ENCODE results near the gene CDH12. TPM values are rescaled to one million over a fixed set of nuclear protein-coding genes. Genes with fewer than 3 reads are reported as not detected.
"Not testable (repeated sequence)": the region's sequence is repeated elsewhere in the genome, so short reads cannot be mapped to it uniquely, and the experiment has no call there.

CDH12 gene
- total and polyA plus RNA-seq, 7 donors: not detected

DNA sequence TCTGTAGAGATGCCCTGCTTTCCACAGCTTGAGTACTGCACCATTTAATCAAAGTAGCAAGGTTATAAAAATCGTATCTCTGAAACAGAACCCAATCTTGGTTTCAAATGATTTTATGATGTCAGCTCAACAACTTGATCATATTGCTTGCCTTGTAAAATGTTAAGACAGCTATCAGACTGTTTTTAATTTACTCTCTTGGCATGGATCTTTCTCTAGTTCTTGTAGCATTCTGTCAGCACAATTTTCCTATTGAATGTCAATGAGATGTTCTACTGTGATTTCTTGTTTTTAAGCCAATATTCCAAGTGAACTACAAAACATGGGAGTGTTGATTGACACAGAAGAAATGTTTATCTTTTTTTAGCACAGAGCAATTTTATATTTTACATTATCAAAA lies 313.4 kb downstream of the CDH12 start:
- no peaks in the 10 kb centered on the region for H3K4me1 ChIP-seq
- H3K27ac ChIP-seq: no peak overlapping the region
- H3K36me3 ChIP-seq (ENCODE audit: insufficient read depth in 1 of 2, low read depth in 1 of 2): no peaks in the 10 kb centered on the region
- H3K9me3 ChIP-seq: no peaks in the 10 kb centered on the region
- intact Hi-C loops (cut with DNase I): no loop called here
- H3K27me3 ChIP-seq (ENCODE audit: insufficient read depth in 3 of 3, low read length in 2 of 3): no peaks in the 10 kb centered on the region
- no peak overlapping the region for H3K4me3 ChIP-seq
- TF ChIP-seq, protein P1, sequence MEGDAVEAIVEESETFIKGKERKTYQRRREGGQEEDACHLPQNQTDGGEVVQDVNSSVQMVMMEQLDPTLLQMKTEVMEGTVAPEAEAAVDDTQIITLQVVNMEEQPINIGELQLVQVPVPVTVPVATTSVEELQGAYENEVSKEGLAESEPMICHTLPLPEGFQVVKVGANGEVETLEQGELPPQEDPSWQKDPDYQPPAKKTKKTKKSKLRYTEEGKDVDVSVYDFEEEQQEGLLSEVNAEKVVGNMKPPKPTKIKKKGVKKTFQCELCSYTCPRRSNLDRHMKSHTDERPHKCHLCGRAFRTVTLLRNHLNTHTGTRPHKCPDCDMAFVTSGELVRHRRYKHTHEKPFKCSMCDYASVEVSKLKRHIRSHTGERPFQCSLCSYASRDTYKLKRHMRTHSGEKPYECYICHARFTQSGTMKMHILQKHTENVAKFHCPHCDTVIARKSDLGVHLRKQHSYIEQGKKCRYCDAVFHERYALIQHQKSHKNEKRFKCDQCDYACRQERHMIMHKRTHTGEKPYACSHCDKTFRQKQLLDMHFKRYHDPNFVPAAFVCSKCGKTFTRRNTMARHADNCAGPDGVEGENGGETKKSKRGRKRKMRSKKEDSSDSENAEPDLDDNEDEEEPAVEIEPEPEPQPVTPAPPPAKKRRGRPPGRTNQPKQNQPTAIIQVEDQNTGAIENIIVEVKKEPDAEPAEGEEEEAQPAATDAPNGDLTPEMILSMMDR (IDR thresholded peaks at IDR 0.05): no peak
- DNase-seq (no peak), ATAC-seq (no peak)
- WGBS, 3 donors: 41 to 66% (median 62%) methylated on average over 1 of the region's 1 CpG

DNA sequence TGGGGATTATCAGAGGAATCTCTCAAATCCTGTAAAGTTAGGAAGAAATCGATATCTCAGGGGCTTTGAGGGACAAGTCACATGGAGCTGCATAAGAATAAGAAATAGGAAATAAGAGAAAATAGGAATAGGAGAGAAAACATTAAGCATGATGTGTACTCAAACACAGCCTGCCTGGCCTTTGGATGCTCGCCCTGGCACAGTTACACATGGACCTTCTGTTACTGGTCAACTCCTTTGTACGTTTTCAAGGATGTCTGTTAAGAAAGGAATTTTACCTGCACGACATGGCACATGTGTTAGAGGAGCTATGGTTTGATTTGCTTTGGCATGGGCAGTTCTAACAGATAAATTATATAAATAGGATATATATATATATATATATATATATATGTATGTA lies 321.2 kb downstream of the CDH12 start:
- Histone ChIP-seq H3K4me3 (no peak overlapping the region), H3K27ac (no peak overlapping the region), H3K9me3 (no peaks in the 10 kb centered on the region), H3K36me3 (ENCODE audit: insufficient read depth in 1 of 2, low read depth in 1 of 2) (no peaks in the 10 kb centered on the region), H3K4me1 (no peaks in the 10 kb centered on the region), H3K27me3 (ENCODE audit: insufficient read depth in 3 of 3, low read length in 2 of 3) (no peaks in the 10 kb centered on the region)
- no peak for DNase-seq
- 66 to 72% (median 71%) methylated on average over 4 of the region's 4 CpGs for WGBS, 3 donors
- no peak for ATAC-seq
- TF ChIP-seq, protein P1 (IDR thresholded peaks at IDR 0.05): no peak
- intact Hi-C loops (cut with DNase I): no loop called here

GRCh38 chr5:22521521-22521920 lies 331.6 kb downstream of the CDH12 start:
- H3K9me3 ChIP-seq: no peaks in the 10 kb centered on the region
- intact Hi-C loops (cut with DNase I): no loop called here
- ATAC-seq (no peak), DNase-seq (no peak)
- no peak overlapping the region for H3K27ac ChIP-seq
- no peak overlapping the region for H3K4me3 ChIP-seq
- no peaks in the 10 kb centered on the region for H3K27me3 ChIP-seq (ENCODE audit: insufficient read depth in 3 of 3, low read length in 2 of 3)
- H3K4me1 ChIP-seq: no peaks in the 10 kb centered on the region
- no peaks in the 10 kb centered on the region for H3K36me3 ChIP-seq (ENCODE audit: insufficient read depth in 1 of 2, low read depth in 1 of 2)
- TF ChIP-seq, protein P1 (IDR thresholded peaks at IDR 0.05): no peak
- 62 to 65% (median 64%) methylated on average over 3 of the region's 3 CpGs for WGBS, 3 donors

DNA sequence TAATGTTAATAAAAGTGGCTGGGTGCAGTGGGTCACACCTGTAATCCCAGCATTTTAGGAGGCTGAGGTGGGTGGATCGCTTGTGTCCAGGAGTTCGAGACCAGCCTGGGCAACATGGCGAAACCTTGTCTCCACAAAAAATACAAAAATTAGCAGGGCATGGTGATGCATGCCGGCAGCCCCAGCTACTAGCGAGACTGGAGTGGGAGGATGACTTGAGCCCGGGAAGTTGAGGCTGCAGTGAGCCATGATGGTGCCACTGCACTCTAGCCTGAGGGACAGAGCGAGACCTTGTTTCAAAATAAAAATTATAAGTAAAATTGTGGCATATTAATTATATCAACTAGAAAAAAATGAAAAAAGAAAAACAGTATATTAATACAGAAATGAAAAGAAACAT lies 336.6 kb downstream of the CDH12 start:
- DNase-seq; H3K27me3 ChIP-seq (ENCODE audit: insufficient read depth in 3 of 3, low read length in 2 of 3); H3K36me3 ChIP-seq (ENCODE audit: insufficient read depth in 1 of 2, low read depth in 1 of 2); ATAC-seq; H3K27ac ChIP-seq; H3K4me1 ChIP-seq; intact Hi-C loops (cut with DNase I); H3K4me3 ChIP-seq; H3K9me3 ChIP-seq: not testable (repeated sequence)
- 86 to 93% (median 92%) methylated on average over 7 of the region's 7 CpGs for WGBS, 3 donors

DNA sequence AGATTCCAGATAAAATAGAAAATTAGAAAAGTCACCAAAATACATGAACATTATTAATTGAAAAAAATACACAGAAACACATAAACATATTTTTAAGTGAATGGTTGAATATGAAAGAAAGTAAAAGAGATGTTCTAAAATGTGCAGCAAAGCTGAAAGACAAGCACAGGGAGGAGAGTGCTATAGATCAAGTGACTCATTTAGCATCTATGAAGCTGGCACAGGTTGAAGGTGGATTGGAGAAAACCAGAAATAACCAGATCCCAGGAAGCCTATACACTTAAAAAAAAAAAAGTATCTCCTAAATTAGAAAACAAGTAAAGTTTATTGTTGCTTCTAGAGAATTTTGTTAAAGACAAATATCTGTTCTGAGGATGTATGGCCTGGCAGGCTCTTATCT lies 338.9 kb downstream of the CDH12 start:
- TF ChIP-seq, protein P1 (IDR thresholded peaks at IDR 0.05): no peak
- no peaks in the 10 kb centered on the region for H3K4me1 ChIP-seq
- H3K27me3 ChIP-seq (ENCODE audit: insufficient read depth in 3 of 3, low read length in 2 of 3): no peaks in the 10 kb centered on the region
- no peaks in the 10 kb centered on the region for H3K9me3 ChIP-seq
- no peak overlapping the region for H3K27ac ChIP-seq
- no peaks in the 10 kb centered on the region for H3K36me3 ChIP-seq (ENCODE audit: insufficient read depth in 1 of 2, low read depth in 1 of 2)
- H3K4me3 ChIP-seq: no peak overlapping the region
- DNase-seq (no peak), ATAC-seq (no peak)
- intact Hi-C loops (cut with DNase I): no loop called here

Measured in psoas muscle (tissue), 8 donors.